OCI-LY7 (cell line): Measurements from ENCODE around the gene HES1.

ENCODE experiments used
- EZH2phosphoT487 ChIP-seq: fragments of 200-600 bp; sonication (generic); IDR thresholded peaks from 2 replicates; pipeline ENCODE4 v1.6.1; 2018; ENCODE audit warnings: low read depth, borderline replicate concordance, mild to moderate bottlenecking, mixed run types, antibody characterized with exemption, low read length, moderate library complexity, mixed read lengths
- TF ChIP-seq, protein P1 (sequence below): fragments of 200-600 bp; sonication (generic); conservative IDR thresholded peaks from 2 replicates; pipeline ENCODE4 v1.5.1; 2014; ENCODE audit warnings: mild to moderate bottlenecking, antibody characterized with exemption, low read length, moderate library complexity, mixed read lengths

DNA sequence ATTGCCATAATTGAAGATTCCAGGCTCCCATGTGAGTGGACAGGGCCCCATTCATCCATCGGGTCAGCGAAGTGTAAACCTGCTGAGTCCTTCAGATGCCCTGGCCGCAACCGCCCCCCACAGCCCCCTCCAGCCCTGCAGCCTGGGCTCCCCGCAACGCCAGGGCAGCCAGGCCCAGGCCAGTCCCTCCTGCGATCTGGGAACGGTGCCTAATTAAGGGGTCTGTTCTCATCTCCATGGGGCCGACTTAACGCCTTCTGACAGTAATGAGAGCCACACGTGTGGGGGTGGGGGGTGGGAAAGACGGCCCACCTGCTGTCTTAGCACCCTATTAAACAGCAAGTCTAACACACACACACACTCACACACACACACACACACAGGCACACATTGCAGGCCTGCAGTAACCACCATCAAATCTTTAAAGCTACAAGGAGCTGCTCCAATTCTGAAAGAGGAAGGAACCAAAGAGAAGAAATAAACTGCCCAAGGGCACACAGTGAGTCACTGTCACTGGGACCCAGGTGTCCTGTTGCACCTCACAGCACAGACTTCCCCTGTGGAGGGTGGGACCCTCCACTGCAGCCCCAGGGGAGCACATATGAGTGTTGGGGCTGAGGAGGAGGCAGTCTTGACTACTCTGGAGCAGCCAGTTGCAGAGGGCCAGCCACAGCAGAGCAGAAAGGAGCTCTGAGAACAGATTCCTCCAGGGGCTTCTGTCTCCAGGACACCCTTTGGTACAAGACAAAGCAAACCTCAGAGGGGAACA lies 31.8 kb upstream of the HES1 start:
- TF ChIP-seq, protein P1, sequence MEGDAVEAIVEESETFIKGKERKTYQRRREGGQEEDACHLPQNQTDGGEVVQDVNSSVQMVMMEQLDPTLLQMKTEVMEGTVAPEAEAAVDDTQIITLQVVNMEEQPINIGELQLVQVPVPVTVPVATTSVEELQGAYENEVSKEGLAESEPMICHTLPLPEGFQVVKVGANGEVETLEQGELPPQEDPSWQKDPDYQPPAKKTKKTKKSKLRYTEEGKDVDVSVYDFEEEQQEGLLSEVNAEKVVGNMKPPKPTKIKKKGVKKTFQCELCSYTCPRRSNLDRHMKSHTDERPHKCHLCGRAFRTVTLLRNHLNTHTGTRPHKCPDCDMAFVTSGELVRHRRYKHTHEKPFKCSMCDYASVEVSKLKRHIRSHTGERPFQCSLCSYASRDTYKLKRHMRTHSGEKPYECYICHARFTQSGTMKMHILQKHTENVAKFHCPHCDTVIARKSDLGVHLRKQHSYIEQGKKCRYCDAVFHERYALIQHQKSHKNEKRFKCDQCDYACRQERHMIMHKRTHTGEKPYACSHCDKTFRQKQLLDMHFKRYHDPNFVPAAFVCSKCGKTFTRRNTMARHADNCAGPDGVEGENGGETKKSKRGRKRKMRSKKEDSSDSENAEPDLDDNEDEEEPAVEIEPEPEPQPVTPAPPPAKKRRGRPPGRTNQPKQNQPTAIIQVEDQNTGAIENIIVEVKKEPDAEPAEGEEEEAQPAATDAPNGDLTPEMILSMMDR, result no peak
- no peak for TF ChIP-seq EZH2phosphoT487
